K562 (cell line): ENCODE results near the gene HLA-DOA. TPM values are rescaled to one million over a fixed set of nuclear protein-coding genes. Genes with fewer than 3 reads are reported as not detected.

ENCODE experiments used
- CBX3 ChIP-seq, 2 experiments: IDR thresholded peaks; 1 replicate in 1 of 2; 2 replicates in 1 of 2; pipeline ENCODE4 v1.6.1; 2012; ENCODE audit warnings: inconsistent platforms in 2 of 2, low read length in 2 of 2, borderline replicate concordance in 1 of 2, control low read depth in 1 of 2
- CTBP1 ChIP-seq: fragments of 450-650 bp; IDR thresholded peaks from 2 replicates; pipeline ENCODE4 v1.6.1; 2016; ENCODE audit warnings: borderline replicate concordance
- CXXC5 ChIP-seq: fragments of 250-450 bp; sonication (Bioruptor Pico); IDR thresholded peaks from 2 replicates; pipeline ENCODE4 v1.8.0; 2022; ENCODE audit warnings: inconsistent platforms, mild to moderate bottlenecking, moderate library complexity
- EGR1 ChIP-seq: fragments of 450-650 bp; conservative IDR thresholded peaks from 2 replicates; pipeline ENCODE4 v1.6.1; 2017; ENCODE audit warnings: mild to moderate bottlenecking
- HNRNPL ChIP-seq: fragments of 200-400 bp; formaldehyde crosslinking; IDR thresholded peaks from 2 replicates; pipeline ENCODE4 v1.6.1; 2017; ENCODE audit warnings: low read depth, mild to moderate bottlenecking, low read length
- ID3 ChIP-seq, 2 experiments: fragments of 250-450 bp in 1 of 2; fragments of 450-650 bp in 1 of 2; sonication (Bioruptor Pico) in 1 of 2; IDR thresholded peaks; 2 replicates each; pipeline versions ENCODE4 v1.6.1 to v1.8.0; 2016 to 2021; ENCODE audit warnings: mild to moderate bottlenecking in 2 of 2, moderate library complexity in 2 of 2, missing compliant biosample characterization in 1 of 2, missing genetic modification characterization in 1 of 2
- MCM2 ChIP-seq: fragments of 450-650 bp; IDR thresholded peaks from 2 replicates; pipeline ENCODE4 v1.6.1; 2017; ENCODE audit warnings: low read depth, mild to moderate bottlenecking
- NEUROD1 ChIP-seq: fragments of 150-350 bp; IDR thresholded peaks from 2 replicates; pipeline ENCODE4 v1.6.1; 2014; ENCODE audit warnings: borderline replicate concordance, low read length, low read depth; ENCODE audit not compliant: partially characterized antibody
- NR2C1 ChIP-seq, 2 experiments: fragments of 450-650 bp; IDR thresholded peaks; 2 replicates each; pipeline ENCODE4 v1.6.1; 2017; ENCODE audit warnings: mild to moderate bottlenecking in 2 of 2, antibody characterized with exemption in 1 of 2, inconsistent platforms in 1 of 2, missing compliant biosample characterization in 1 of 2, missing genetic modification characterization in 1 of 2
- POLR2AphosphoS2 ChIP-seq: IDR thresholded peaks from 2 replicates; pipeline ENCODE4 v1.6.1; 2012; ENCODE audit warnings: low read length, improper control_type of control experiment
- RREB1 ChIP-seq: fragments of 250-450 bp; sonication (Bioruptor Pico); IDR thresholded peaks from 2 replicates; pipeline ENCODE4 v1.4.0; 2020
- SP1 ChIP-seq: sonication (generic); formaldehyde crosslinking; IDR thresholded peaks from 2 replicates; pipeline ENCODE4 v1.8.1; 2022; ENCODE audit warnings: mild to moderate bottlenecking, missing genetic modification reagents
- TRIM24 ChIP-seq, 2 experiments: fragments of 450-650 bp; IDR thresholded peaks; 2 replicates each; pipeline ENCODE4 v1.6.1; 2016
- ZFX ChIP-seq: sonication (generic); formaldehyde crosslinking; IDR thresholded peaks from 2 replicates; pipeline ENCODE4 v1.8.0; 2022; ENCODE audit warnings: mild to moderate bottlenecking, missing genetic modification reagents, moderate library complexity
- ZNF282 ChIP-seq: sonication (generic); formaldehyde crosslinking; IDR thresholded peaks from 2 replicates; pipeline ENCODE4 v1.8.1; 2023; ENCODE audit warnings: missing genetic modification reagents
- ZNF644 ChIP-seq: fragments of 200-800 bp; sonication (Bioruptor generic); IDR thresholded peaks from 2 replicates; pipeline ENCODE4 v1.6.1; 2016; ENCODE audit warnings: low read depth, missing genetic modification characterization, missing compliant biosample characterization
- polyA plus RNA-seq, 8 experiments: library from polyadenylated mRNA; depleted of rRNA in 4 of 8; stranded (reverse) in 5 of 8; unstranded in 3 of 8; fragments of >200 nt; fragmentation: Nextera tagmentation in 2 of 8; fragmentation: Illumina TruSeq in 1 of 8; extraction: Ambion mirVana in 2 of 8; extraction: Trizol in 1 of 8; gene quantifications; 2 replicates each; pipeline versions ENCODE4 v1.2.1 to v1.2.3, GENCODE V29; 2011 to 2014; ENCODE audit warnings: inconsistent platforms in 1 of 8, missing spikeins in 1 of 8
- total RNA-seq, 7 experiments: library from RNA; depleted of rRNA in 6 of 7; stranded (reverse); fragments of >200 nt in 6 of 7; fragmentation: Illumina TruSeq in 2 of 7; extraction: Trizol in 2 of 7; gene quantifications; 2 replicates each; pipeline versions ENCODE4 v1.2.1 to v1.2.3, GENCODE V29; 2011 to 2021; ENCODE audit warnings: low replicate concordance in 1 of 7

HLA-DOA gene
- total and polyA plus RNA-seq, 9 of the 15 experiments (the other 6 are each of a cell fraction or from before 2014, with no cell fraction given): 0.07 TPM; not detected in 8

- TF ChIP-seq CXXC5 (peak; percentile 58), NR2C1 (IDR thresholded peaks at IDR 0.05) (no peak), NR2C1 (tag; IDR thresholded peaks at IDR 0.05) (peak; percentile 52), POLR2AphosphoS2 (no peak), ID3 (CRISPR knock-in tag; IDR thresholded peaks at IDR 0.05) (no peak), ID3 (tag; IDR thresholded peaks at IDR 0.05) (peak; percentile 93), TRIM24 (IDR thresholded peaks at IDR 0.05) (peak; percentile 58 to 78; a peak in 2 of 4 replicates), EGR1 (peak; percentile 97), NEUROD1 (no peak), CTBP1 (peak; percentile 55; the same call in 1 of the 2 replicates), CBX3 (IDR thresholded peaks at IDR 0.05; ENCODE audit: borderline replicate concordance in 1 of 2, low read length in 2 of 2) (no peak), RREB1 (CRISPR knock-in tag) (peak; percentile 11; the same call in 1 of the 2 replicates), HNRNPL (peak; percentile 43; the same call in 1 of the 2 replicates), ZNF282 (no peak), ZFX (CRISPR knock-in tag) (peak; percentile 97), ZNF644 (no peak; the same call in 1 of the 2 replicates), MCM2 (no peak), SP1 (CRISPR knock-in tag) (peak; percentile 19)
These were observed 39.5 kb downstream of the HLA-DOA start (continued) for GRCh38 chr6:32969685-32970412.
